NCI-H774 (cell line): ENCODE measurements around the gene RPL22L1.
"Not testable (repeated sequence)": the region's sequence is repeated elsewhere in the genome, so short reads cannot be mapped to it uniquely, and the experiment has no call there.

Experiments used
- DNase-seq: peaks from one replicate; lab custom pipeline; 2025; lab: John Stamatoyannopoulos, UW

Gene RPL22L1

DNA sequence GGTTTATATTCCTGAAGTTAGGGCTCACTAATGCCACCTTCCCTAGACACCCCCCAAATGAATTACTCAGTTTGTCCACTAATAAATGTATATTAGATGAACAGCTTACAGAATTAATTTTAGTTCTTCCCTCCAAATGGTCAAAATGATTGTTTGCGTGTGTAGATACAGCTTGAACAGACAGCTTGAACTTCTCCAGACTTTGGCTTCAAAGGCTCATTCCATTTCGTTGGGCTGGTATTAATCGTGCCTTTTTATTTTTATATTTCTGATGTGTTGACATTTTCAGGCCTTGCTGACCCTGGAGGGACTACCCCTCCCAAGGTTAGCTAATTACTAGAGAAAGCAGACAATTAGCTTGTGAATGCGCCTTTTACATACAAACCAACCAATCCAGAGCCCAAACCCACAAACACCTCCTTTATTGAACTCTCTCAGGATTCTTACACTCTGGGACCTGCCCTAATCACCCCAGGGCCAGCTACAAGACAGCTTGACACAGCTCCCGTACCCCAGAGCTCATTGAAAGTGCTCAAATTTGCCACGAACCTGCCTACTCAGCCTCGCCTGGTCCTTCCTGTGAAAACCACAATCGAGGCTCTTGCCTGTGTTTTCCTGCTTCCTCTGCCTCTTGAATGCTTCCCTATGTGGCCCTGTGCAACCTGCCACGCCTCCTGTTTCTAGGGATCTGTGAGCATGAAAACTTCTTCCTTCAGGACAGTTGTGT lies 40.3 kb downstream of the RPL22L1 start:
- no peak for DNase-seq

DNA sequence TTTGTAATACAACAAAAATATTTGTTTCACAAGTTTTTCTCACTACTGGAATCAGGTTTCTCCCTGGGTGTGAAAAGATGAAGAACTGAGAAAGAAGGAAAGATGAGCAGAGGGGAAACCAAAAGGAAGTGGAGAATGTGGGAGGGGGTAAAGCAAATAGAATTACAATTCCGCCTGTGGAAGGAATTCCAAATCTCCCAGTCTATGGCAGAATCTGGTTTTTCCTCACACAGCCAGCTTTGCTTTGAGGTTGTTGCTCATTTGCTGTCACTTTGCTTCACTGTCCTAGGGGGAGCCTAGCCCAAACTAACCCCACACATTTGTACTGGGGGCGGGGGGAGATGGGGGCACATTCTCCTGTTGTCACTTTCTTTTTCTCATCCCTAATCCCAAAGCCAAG lies 43.9 kb downstream of the RPL22L1 start:
- no peak for DNase-seq

DNA sequence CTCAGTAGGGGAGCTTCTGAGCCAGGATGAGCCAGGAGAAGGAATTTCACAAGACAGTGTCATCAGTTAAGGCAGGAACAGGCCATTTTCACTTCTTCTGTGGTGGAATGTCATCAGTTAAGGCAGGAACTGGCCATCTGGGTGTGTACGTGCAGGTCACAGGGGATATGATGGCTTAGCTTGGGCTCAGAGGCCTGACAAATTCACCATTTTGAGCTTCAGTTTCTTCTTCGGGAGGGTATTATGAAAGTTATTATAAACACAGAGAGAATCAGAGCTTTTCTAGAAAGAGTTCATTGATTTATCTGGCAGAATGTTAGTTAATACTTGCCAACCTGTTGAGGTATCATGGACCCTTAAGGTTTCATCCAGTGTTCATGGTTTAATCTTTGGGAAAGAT lies 46.4 kb downstream of the RPL22L1 start:
- not testable (repeated sequence) for DNase-seq

DNA sequence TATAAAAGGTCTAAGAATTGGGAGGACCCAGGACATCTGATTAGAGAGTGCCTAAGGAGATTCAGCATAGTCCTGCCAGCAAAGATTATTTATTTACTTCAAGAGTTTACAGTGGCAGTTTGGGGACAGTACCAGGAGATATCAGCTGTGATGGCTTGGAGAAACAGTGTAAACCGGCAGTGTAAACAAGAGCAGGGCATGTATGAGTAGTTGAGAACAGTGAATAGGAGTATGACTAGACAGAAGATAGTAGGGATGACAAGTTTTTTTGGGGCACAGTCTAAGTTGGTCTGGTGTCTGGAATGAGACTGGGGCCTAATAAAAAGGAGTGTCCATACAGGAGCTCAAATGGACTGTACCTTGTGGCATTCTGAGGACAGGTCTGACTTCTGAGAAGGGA lies 51.7 kb downstream of the RPL22L1 start:
- not testable (repeated sequence) for DNase-seq

DNA sequence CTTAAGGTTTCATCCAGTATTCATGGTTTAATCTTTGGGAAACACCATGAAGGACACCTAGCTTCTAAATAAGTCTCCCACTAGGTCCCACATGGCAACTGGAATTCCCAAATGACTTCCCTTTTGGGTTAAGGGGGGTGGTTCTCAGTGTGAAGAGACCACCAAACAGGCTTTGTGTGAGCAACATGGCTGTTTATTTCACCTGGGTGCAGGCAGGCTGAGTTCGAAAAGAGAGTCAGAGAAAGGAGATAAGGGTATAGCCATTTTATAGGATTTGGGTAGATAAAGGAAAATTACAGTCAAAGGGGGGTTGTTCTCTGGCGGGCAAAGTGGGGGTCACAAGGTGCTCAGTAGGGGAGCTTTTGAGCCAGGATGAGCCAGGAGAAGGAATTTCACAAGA lies 52.5 kb downstream of the RPL22L1 start:
- DNase-seq: not testable (repeated sequence)

DNA sequence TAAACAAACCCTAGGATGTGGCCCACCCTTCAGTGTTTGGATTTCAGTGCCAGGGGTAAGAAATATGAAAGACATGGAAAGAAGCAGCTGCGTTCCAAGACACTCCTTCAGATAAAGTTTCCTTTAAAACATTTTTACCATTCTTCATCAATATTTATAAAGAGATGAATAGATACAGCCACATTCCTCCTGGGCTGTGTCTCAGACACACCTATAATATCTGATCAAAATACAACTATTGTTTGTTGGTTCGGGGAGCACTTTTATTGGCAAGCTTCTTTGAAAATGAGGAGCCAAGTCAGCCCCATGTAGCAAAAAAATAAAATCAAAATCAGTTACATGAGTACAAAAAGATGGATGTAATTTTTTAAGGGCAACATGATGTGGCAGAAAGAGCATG lies 53.2 kb downstream of the RPL22L1 start:
- no peak for DNase-seq

DNA sequence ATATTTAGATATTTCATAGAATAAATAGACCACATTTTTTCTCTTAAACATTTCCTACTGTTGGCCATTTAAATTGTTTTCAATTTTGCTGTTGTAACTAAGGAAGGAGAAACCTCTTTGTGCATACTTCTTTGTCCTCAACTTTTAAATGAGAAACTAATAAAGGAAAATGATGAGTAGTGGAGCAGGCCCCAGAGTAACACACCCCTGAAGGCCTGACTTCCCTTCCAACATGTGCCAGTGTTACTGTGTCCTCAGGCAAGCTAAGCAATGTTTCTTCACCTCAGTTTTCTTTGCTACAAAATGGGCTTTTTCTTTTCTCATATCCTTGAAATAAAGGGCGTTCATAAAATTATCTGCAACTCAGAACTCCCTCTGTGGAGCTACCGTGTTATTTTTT lies 53.7 kb downstream of the RPL22L1 start:
- DNase-seq: no peak

DNA sequence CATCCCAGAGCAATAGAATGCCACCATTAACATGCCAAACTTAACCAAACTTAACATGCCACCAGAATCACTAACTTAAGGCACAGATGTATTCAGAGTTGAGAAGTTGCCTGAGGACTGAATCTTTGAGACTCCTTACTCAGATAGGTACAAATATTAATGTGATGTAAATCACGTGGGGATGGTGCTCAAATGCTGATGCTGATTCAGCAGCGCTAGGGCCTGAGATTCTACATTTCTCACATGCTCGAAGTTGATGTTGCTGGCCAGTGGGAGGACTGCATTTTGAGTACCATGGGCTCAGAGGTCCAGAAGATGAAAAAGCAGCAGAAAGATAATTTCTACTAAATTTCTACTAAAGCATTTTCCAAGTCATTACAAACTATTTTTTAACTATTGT lies 54.1 kb downstream of the RPL22L1 start:
- no peak for DNase-seq

DNA sequence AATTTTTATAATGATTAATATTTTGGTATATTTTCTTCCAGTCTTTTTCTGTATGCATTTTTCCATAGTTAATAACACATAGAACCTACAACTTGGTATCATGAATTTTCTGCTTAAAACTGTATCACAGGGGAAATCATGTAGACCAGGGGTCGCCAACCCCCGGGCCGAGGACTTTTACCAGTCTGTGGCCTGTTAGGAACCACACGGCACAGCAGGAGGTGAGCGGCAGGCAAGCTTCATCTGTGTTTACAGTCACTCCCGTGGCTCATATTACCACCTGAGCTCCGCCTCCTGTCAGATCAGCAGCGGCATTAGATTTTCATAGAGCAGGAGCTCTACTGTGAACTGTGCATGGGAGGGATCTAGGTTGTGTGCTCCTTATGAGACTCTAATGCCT lies 54.7 kb downstream of the RPL22L1 start:
- peak; percentile 79 for DNase-seq
